Neural progenitor cell (in vitro differentiated cells): ENCODE data around the gene S1PR5. TPM values are rescaled to one million over a fixed set of nuclear protein-coding genes. Genes with fewer than 3 reads are reported as not detected.

Experiments used
- DNase-seq: peaks from one replicate; pipeline ENCODE4 v3.0.0-alpha.2; 2016; ENCODE audit warnings: low spot score
- H2AFZ ChIP-seq: fragments of 200-600 bp; sonication (generic); replicated peaks from 2 replicates; pipeline ENCODE4 v1.6.1; 2016; ENCODE audit warnings: antibody characterized with exemption
- H3F3A ChIP-seq: fragments of 200-600 bp; sonication (generic); 2 replicates; pipeline ENCODE4 v1.6.1; 2016; ENCODE audit warnings: antibody characterized with exemption, low read depth
- H3K27ac ChIP-seq: fragments of 200-600 bp; sonication (generic); 2 replicates; pipeline ENCODE4 v1.5.1; 2016; ENCODE audit warnings: mild to moderate bottlenecking
- H3K27me3 ChIP-seq: fragments of 200-600 bp; sonication (generic); 2 replicates; pipeline ENCODE4 v1.6.1; 2016; ENCODE audit warnings: mild to moderate bottlenecking, moderate library complexity
- H3K36me3 ChIP-seq: fragments of 200-600 bp; sonication (generic); 2 replicates; pipeline ENCODE4 v1.5.1; 2016
- H3K4me1 ChIP-seq: fragments of 200-600 bp; sonication (generic); 2 replicates; pipeline ENCODE4 v1.6.1; 2016; ENCODE audit warnings: mixed run types
- H3K4me2 ChIP-seq: fragments of 200-600 bp; sonication (generic); 2 replicates; pipeline ENCODE4 v1.6.1; 2016
- H3K4me3 ChIP-seq: fragments of 200-600 bp; sonication (generic); 2 replicates; pipeline ENCODE4 v1.5.1; 2016
- H3K79me2 ChIP-seq: fragments of 200-600 bp; sonication (generic); 2 replicates; pipeline ENCODE4 v1.6.1; 2016; ENCODE audit warnings: low read depth
- H3K9ac ChIP-seq: fragments of 200-600 bp; sonication (generic); 2 replicates; pipeline ENCODE4 v1.6.1; 2016
- H3K9me3 ChIP-seq: fragments of 200-600 bp; sonication (generic); 2 replicates; pipeline ENCODE4 v1.5.1; 2016; ENCODE audit warnings: low read depth
- H4K20me1 ChIP-seq: fragments of 200-600 bp; sonication (generic); 2 replicates; pipeline ENCODE4 v1.6.1; 2016; ENCODE audit warnings: low read depth
- H3K27ac Mint-ChIP-seq: 3 replicates; pipeline ENCODE4 v1.8.0; 2021; ENCODE audit warnings: mixed read lengths
- H3K27me3 Mint-ChIP-seq: 2 replicates; pipeline ENCODE4 v1.8.0; 2022; ENCODE audit warnings: low read depth, mild to moderate bottlenecking, inconsistent platforms, moderate library complexity, mixed read lengths; ENCODE audit not compliant: insufficient read depth
- H3K36me3 Mint-ChIP-seq: 3 replicates; pipeline ENCODE4 v1.8.0; 2021; ENCODE audit warnings: mixed read lengths
- H3K4me1 Mint-ChIP-seq: 3 replicates; pipeline ENCODE4 v1.8.0; 2021; ENCODE audit warnings: mixed read lengths
- H3K4me3 Mint-ChIP-seq: 3 replicates; pipeline ENCODE4 v1.8.0; 2021; ENCODE audit warnings: mild to moderate bottlenecking, moderate library complexity, mixed read lengths
- H3K9me3 Mint-ChIP-seq: 3 replicates; pipeline ENCODE4 v1.8.0; 2020; ENCODE audit warnings: mixed read lengths
- EZH2 ChIP-seq: fragments of 200-600 bp; sonication (generic); IDR thresholded peaks from 2 replicates; pipeline ENCODE4 v1.6.1; 2017; ENCODE audit warnings: antibody characterized with exemption, mild to moderate bottlenecking, moderate library complexity
- EZH2phosphoT487 ChIP-seq: fragments of 200-600 bp; sonication (generic); IDR thresholded peaks from 2 replicates; pipeline ENCODE4 v1.6.1; 2017; ENCODE audit warnings: antibody characterized with exemption
- total RNA-seq: library from RNA; depleted of rRNA; stranded (reverse); fragments of >200 nt; gene quantifications from 2 replicates; pipeline ENCODE4 v1.2.3, GENCODE V29; 2015; ENCODE audit warnings: low replicate concordance
- TF ChIP-seq, protein P1 (sequence below): fragments of 200-600 bp; sonication (generic); IDR thresholded peaks from 2 replicates; pipeline ENCODE4 v1.5.1; 2017; ENCODE audit warnings: antibody characterized with exemption, mild to moderate bottlenecking

The S1PR5 gene
- total RNA-seq, 1 donor from 2014 or later, result 0.15 TPM

DNA sequence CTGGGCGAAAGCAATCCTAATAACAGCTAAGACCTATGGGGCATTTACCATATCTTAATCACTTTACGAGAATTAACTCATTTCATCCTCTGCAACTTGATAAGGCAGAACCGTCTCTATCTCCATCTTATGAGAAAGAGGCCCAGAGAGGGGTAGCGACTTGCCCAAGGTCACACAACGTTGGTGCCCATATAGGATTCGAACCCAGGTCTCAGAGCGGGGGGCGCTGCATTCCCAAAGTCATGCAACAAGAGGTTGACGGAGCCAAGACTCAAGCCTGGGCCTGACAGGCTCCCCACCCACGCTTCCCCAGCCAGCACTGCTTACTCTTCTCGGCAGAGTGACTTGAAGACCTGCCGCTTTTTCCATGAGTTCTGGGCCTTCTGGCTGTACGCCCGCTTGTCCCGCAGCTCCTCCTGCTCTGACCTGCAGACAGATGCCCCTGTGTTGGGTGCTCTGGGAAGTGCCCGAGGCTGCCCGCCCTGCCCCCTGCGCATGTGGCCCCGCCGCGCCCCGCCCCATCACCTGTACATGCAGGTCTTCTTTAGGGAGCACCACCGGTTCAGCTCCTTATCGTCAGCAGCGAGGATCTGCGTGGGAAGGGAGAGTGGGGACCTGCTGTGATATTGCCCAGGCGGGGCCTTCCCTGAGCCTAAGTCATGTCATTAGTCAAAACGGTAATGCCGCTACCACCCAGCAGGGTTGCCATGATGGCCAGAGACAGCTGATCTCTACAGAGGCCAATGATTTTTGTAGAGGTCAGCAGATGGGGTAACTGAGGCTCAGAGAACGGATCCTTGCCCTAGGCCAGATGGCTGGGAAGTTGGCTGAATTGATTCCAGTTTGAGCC lies 37.7 kb upstream of the S1PR5 start:
- Histone ChIP-seq H3K9me3 (no peaks in the 10 kb centered on the region), H3K27me3 (no peaks in the 10 kb centered on the region), H3K36me3 (no peaks in the 10 kb centered on the region), H2AFZ (no peak overlapping the region), H3K27ac (no peak overlapping the region), H3K79me2 (no peaks in the 10 kb centered on the region), H3K4me1 (no peaks in the 10 kb centered on the region), H3F3A (peaks cover 22% of the 10 kb centered on the region), H4K20me1 (no peaks in the 10 kb centered on the region), H3K9ac (no peak overlapping the region), H3K4me3 (no peak overlapping the region), H3K4me2 (no peak overlapping the region)
- H3K4me1 Mint-ChIP-seq, result no peaks in the 10 kb centered on the region
- H3K36me3 Mint-ChIP-seq, result peaks cover 24% of the 10 kb centered on the region
- H3K27ac Mint-ChIP-seq, result no peak overlapping the region
- no peak for TF ChIP-seq EZH2
- TF ChIP-seq, protein P1, sequence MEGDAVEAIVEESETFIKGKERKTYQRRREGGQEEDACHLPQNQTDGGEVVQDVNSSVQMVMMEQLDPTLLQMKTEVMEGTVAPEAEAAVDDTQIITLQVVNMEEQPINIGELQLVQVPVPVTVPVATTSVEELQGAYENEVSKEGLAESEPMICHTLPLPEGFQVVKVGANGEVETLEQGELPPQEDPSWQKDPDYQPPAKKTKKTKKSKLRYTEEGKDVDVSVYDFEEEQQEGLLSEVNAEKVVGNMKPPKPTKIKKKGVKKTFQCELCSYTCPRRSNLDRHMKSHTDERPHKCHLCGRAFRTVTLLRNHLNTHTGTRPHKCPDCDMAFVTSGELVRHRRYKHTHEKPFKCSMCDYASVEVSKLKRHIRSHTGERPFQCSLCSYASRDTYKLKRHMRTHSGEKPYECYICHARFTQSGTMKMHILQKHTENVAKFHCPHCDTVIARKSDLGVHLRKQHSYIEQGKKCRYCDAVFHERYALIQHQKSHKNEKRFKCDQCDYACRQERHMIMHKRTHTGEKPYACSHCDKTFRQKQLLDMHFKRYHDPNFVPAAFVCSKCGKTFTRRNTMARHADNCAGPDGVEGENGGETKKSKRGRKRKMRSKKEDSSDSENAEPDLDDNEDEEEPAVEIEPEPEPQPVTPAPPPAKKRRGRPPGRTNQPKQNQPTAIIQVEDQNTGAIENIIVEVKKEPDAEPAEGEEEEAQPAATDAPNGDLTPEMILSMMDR, result no peak
- no peak for TF ChIP-seq EZH2phosphoT487
- peak overlapping the region; percentile 24 for H3K4me3 Mint-ChIP-seq
- no peaks in the 10 kb centered on the region for H3K9me3 Mint-ChIP-seq
- DNase-seq, result no peak
- no peaks in the 10 kb centered on the region for H3K27me3 Mint-ChIP-seq

GRCh38 chr19:10553943-10554381 lies 36.7 kb upstream of the S1PR5 start:
- Histone ChIP-seq H3K4me3 (no peak overlapping the region), H3F3A (peaks cover 22% of the 10 kb centered on the region), H3K4me1 (no peaks in the 10 kb centered on the region), H3K36me3 (no peaks in the 10 kb centered on the region), H3K9me3 (no peaks in the 10 kb centered on the region), H2AFZ (no peak overlapping the region), H3K27ac (no peak overlapping the region), H3K4me2 (no peak overlapping the region), H3K9ac (no peak overlapping the region), H4K20me1 (no peaks in the 10 kb centered on the region), H3K79me2 (no peaks in the 10 kb centered on the region), H3K27me3 (no peaks in the 10 kb centered on the region)
- Mint-ChIP-seq H3K36me3 (peaks cover 21% of the 10 kb centered on the region), H3K27me3 (peaks cover 3% of the 10 kb centered on the region), H3K9me3 (no peaks in the 10 kb centered on the region), H3K4me1 (no peaks in the 10 kb centered on the region), H3K4me3 (no peak overlapping the region), H3K27ac (no peak overlapping the region)
- TF ChIP-seq EZH2, result no peak
- TF ChIP-seq EZH2phosphoT487, result no peak
- TF ChIP-seq, protein P1, result no peak
- no peak for DNase-seq

GRCh38 chr19:10553087-10553667 lies 35.9 kb upstream of the S1PR5 start:
- Mint-ChIP-seq H3K4me3 (no peak overlapping the region), H3K9me3 (no peaks in the 10 kb centered on the region), H3K36me3 (peaks cover 19% of the 10 kb centered on the region)

More at GRCh38 chr19:10553087-10553667, 35.9 kb upstream of the S1PR5 start:
- Mint-ChIP-seq H3K27me3 (peaks cover 3% of the 10 kb centered on the region), H3K27ac (no peak overlapping the region), H3K4me1 (no peaks in the 10 kb centered on the region)
- Histone ChIP-seq H3K4me1 (no peaks in the 10 kb centered on the region), H4K20me1 (no peaks in the 10 kb centered on the region), H3K79me2 (no peaks in the 10 kb centered on the region), H3K4me2 (no peak overlapping the region), H3K9ac (no peak overlapping the region), H3K27me3 (no peaks in the 10 kb centered on the region), H3F3A (peaks cover 22% of the 10 kb centered on the region), H3K36me3 (no peaks in the 10 kb centered on the region), H2AFZ (no peak overlapping the region), H3K9me3 (no peaks in the 10 kb centered on the region), H3K4me3 (no peak overlapping the region), H3K27ac (no peak overlapping the region)
- TF ChIP-seq, protein P1, result no peak
- no peak for TF ChIP-seq EZH2
- no peak for TF ChIP-seq EZH2phosphoT487
- no peak for DNase-seq
